IMR-90 (cell line): ENCODE data around the gene DHRSX. TPM values are rescaled to one million over a fixed set of nuclear protein-coding genes. Genes with fewer than 3 reads are reported as not detected.

ENCODE experiments used
- ATAC-seq: fragments of 200-7000 bp; cut with Tn5 transposase; 2 replicates; pipeline ENCODE4 v1.9.1; 2020; ENCODE audit warnings: low read depth, mild to moderate bottlenecking, moderate library complexity
- BruUV-seq: library from RNA; stranded (reverse); fragments of 400-500 nt; replicated peaks from 2 replicates; lab custom pipeline; 2021; lab: Mats Ljungman, UMichigan
- CTCF ChIA-PET: fragments of 300-600 bp; formaldehyde crosslinking; extraction: SDS; loops from one replicate; lab custom pipeline; 2021; ENCODE audit warnings: antibody characterized with exemption; lab: Yijun Ruan, JAX
- POLR2A ChIA-PET: fragments of 300-600 bp; sonication (Branson Sonifier 250); formaldehyde crosslinking; loops from one replicate; lab custom pipeline; 2022; ENCODE audit warnings: antibody characterized with exemption; ENCODE audit not compliant: unreplicated experiment; lab: Charles Lee
- DNase-seq: peaks from one replicate; pipeline ENCODE4 v3.0.0; 2013
- H2AFZ ChIP-seq: replicated peaks from 2 replicates; pipeline ENCODE3; 2013; ENCODE audit warnings: low read length, mild to moderate bottlenecking; ENCODE audit not compliant: poor library complexity
- H2AK5ac ChIP-seq: 2 replicates; pipeline ENCODE4 v1.6.1; 2013; ENCODE audit warnings: low read depth, low read length, inconsistent platforms
- H2AK9ac ChIP-seq: replicated peaks from 2 replicates; pipeline ENCODE3; 2013; ENCODE audit warnings: mild to moderate bottlenecking, low read depth, low read length, moderate library complexity; ENCODE audit not compliant: poor library complexity
- H2BK120ac ChIP-seq: 2 replicates; pipeline ENCODE4 v1.6.1; 2013; ENCODE audit warnings: low read depth, low read length, inconsistent platforms
- H2BK15ac ChIP-seq: 3 replicates; pipeline ENCODE4 v1.6.1; 2013; ENCODE audit warnings: low read depth, low read length, inconsistent platforms
- H2BK20ac ChIP-seq: 2 replicates; pipeline ENCODE4 v1.6.1; 2013; ENCODE audit warnings: low read depth, mild to moderate bottlenecking, inconsistent platforms, low read length, moderate library complexity
- H2BK5ac ChIP-seq: 2 replicates; pipeline ENCODE4 v1.6.1; 2013; ENCODE audit warnings: mild to moderate bottlenecking, low read depth, low read length, inconsistent platforms; ENCODE audit not compliant: poor library complexity, severe bottlenecking
- H3K14ac ChIP-seq: replicated peaks from 2 replicates; pipeline ENCODE4 v1.6.1; 2013; ENCODE audit warnings: low read depth, low read length, inconsistent platforms
- H3K18ac ChIP-seq: 2 replicates; pipeline ENCODE4 v1.6.1; 2013; ENCODE audit warnings: low read depth, low read length, control low read depth
- H3K23ac ChIP-seq: 2 replicates; pipeline ENCODE4 v1.6.1; 2013; ENCODE audit warnings: low read depth, low read length, inconsistent platforms
- H3K27ac ChIP-seq: 2 replicates; pipeline ENCODE4 v1.5.1; 2013; ENCODE audit warnings: mild to moderate bottlenecking, control low read depth, low read length; ENCODE audit not compliant: insufficient read depth
- H3K27me3 ChIP-seq: 2 replicates; pipeline ENCODE4 v1.6.1; 2013; ENCODE audit warnings: low read length; ENCODE audit not compliant: control insufficient read depth, insufficient read depth
- H3K36me3 ChIP-seq: 2 replicates; pipeline ENCODE4 v1.6.1; 2013; ENCODE audit warnings: low read length, mixed read lengths; ENCODE audit not compliant: control insufficient read depth, insufficient read depth
- H3K4ac ChIP-seq: 2 replicates; pipeline ENCODE4 v1.6.1; 2013; ENCODE audit warnings: low read depth, low read length, inconsistent platforms
- H3K4me1 ChIP-seq: 2 replicates; pipeline ENCODE4 v1.6.1; 2013; ENCODE audit warnings: low read length, mixed read lengths; ENCODE audit not compliant: control insufficient read depth, insufficient read depth
- H3K4me2 ChIP-seq: 2 replicates; pipeline ENCODE4 v1.6.1; 2013; ENCODE audit warnings: low read depth, mild to moderate bottlenecking, control low read depth, low read length, moderate library complexity
- H3K4me3 ChIP-seq: 2 replicates; pipeline ENCODE4 v1.5.1; 2013; ENCODE audit warnings: low read depth, mild to moderate bottlenecking, control low read depth, low read length, moderate library complexity; ENCODE audit not compliant: insufficient read depth
- H3K56ac ChIP-seq: 2 replicates; pipeline ENCODE4 v1.6.1; 2013; ENCODE audit warnings: low read length, inconsistent platforms; ENCODE audit not compliant: insufficient read depth; ENCODE audit errors: extremely low read depth
- H3K79me1 ChIP-seq, 2 experiments: 2 replicates each; pipeline ENCODE4 v1.6.1; 2013; ENCODE audit warnings: low read length in 2 of 2, inconsistent platforms in 1 of 2, low read depth in 1 of 2
- H3K9ac ChIP-seq: 2 replicates; pipeline ENCODE4 v1.6.1; 2013; ENCODE audit warnings: low read depth, low read length, control low read depth
- H3K9me1 ChIP-seq: 2 replicates; pipeline ENCODE4 v1.6.1; 2013; ENCODE audit warnings: low read length, inconsistent platforms; ENCODE audit not compliant: insufficient read depth
- H3K9me3 ChIP-seq: 2 replicates; pipeline ENCODE4 v1.6.1; 2013; ENCODE audit warnings: low read length; ENCODE audit not compliant: control insufficient read depth, insufficient read depth
- H4K20me1 ChIP-seq: 2 replicates; pipeline ENCODE4 v1.6.1; 2013; ENCODE audit warnings: low read length, inconsistent platforms; ENCODE audit not compliant: insufficient read depth
- H4K5ac ChIP-seq: 2 replicates; pipeline ENCODE4 v1.6.1; 2013; ENCODE audit warnings: mild to moderate bottlenecking, low read depth, low read length, control low read depth
- H4K8ac ChIP-seq, 2 experiments: 2 replicates each; pipeline ENCODE4 v1.6.1; 2013; ENCODE audit warnings: low read depth in 2 of 2, low read length in 2 of 2, control low read depth in 1 of 2, inconsistent platforms in 1 of 2
- H4K91ac ChIP-seq: 2 replicates; pipeline ENCODE4 v1.6.1; 2013; ENCODE audit warnings: low read depth, low read length, inconsistent platforms; ENCODE audit not compliant: insufficient read depth
- BHLHE40 ChIP-seq: fragments of 150-350 bp; IDR thresholded peaks from 2 replicates; pipeline ENCODE4 v1.6.1; 2016; ENCODE audit warnings: mild to moderate bottlenecking, low read depth, low read length
- CEBPB ChIP-seq: IDR thresholded peaks from 2 replicates; pipeline ENCODE4 v1.6.1; 2012; ENCODE audit warnings: low read depth, low read length, improper control_type of control experiment
- CHD1 ChIP-seq: IDR thresholded peaks from 2 replicates; pipeline ENCODE4 v1.6.1; 2012; ENCODE audit warnings: low read depth, low read length, improper control_type of control experiment
- CTCF ChIP-seq: conservative IDR thresholded peaks from 2 replicates; pipeline ENCODE4 v1.5.1; 2012; ENCODE audit warnings: mild to moderate bottlenecking, low read depth, low read length, improper control_type of control experiment
- ELK1 ChIP-seq: fragments of 150-350 bp; IDR thresholded peaks from 2 replicates; pipeline ENCODE4 v1.6.1; 2016; ENCODE audit warnings: low read depth, mild to moderate bottlenecking, low read length, moderate library complexity, borderline replicate concordance
- FOS ChIP-seq: fragments of 150-350 bp; IDR thresholded peaks from 2 replicates; pipeline ENCODE4 v1.6.1; 2016; ENCODE audit warnings: low read depth, low read length
- MAFK ChIP-seq: IDR thresholded peaks from 2 replicates; pipeline ENCODE4 v1.6.1; 2012; ENCODE audit warnings: low read depth, low read length, improper control_type of control experiment
- MAZ ChIP-seq: IDR thresholded peaks from 2 replicates; pipeline ENCODE4 v1.6.1; 2012; ENCODE audit warnings: low read depth, mild to moderate bottlenecking, low read length, improper control_type of control experiment, moderate library complexity, borderline replicate concordance
- MXI1 ChIP-seq: IDR thresholded peaks from 2 replicates; pipeline ENCODE4 v1.6.1; 2012; ENCODE audit warnings: low read depth, mild to moderate bottlenecking, low read length, moderate library complexity, borderline replicate concordance
- NFE2L2 ChIP-seq: fragments of 150-350 bp; IDR thresholded peaks from 2 replicates; pipeline ENCODE4 v1.6.1; 2016; ENCODE audit warnings: low read depth, mild to moderate bottlenecking, low read length
- POLR2A ChIP-seq: IDR thresholded peaks from 2 replicates; pipeline ENCODE4 v1.6.1; 2012; ENCODE audit warnings: mild to moderate bottlenecking, low read depth, low read length
- RAD21 ChIP-seq: IDR thresholded peaks from 2 replicates; pipeline ENCODE4 v1.6.1; 2012; ENCODE audit warnings: low read length, improper control_type of control experiment
- RCOR1 ChIP-seq: IDR thresholded peaks from 2 replicates; pipeline ENCODE4 v1.6.1; 2012; ENCODE audit warnings: mild to moderate bottlenecking, low read length, improper control_type of control experiment; ENCODE audit not compliant: insufficient replicate concordance
- RFX5 ChIP-seq: IDR thresholded peaks from 2 replicates; pipeline ENCODE4 v1.8.0; 2012; ENCODE audit warnings: low read depth, mild to moderate bottlenecking, low read length, moderate library complexity
- SMC3 ChIP-seq: fragments of 150-350 bp; IDR thresholded peaks from 2 replicates; pipeline ENCODE4 v1.6.1; 2016; ENCODE audit warnings: low read depth, mild to moderate bottlenecking, antibody characterized with exemption, low read length, moderate library complexity
- USF2 ChIP-seq: fragments of 150-350 bp; IDR thresholded peaks from 2 replicates; pipeline ENCODE4 v1.6.1; 2017; ENCODE audit warnings: mild to moderate bottlenecking, antibody characterized with exemption, low read length, low read depth
- WGBS, 2 experiments: methylation state at CpG; one replicate each; pipeline versions ENCODE4 v1.1.5 to v1.1.7; 2013; ENCODE audit warnings: missing lambda C conversion rate in 2 of 2; ENCODE audit not compliant: insufficient read length in 1 of 2; ENCODE audit errors: extremely low coverage in 2 of 2; 5-methylcytosine and 5-hydroxymethylcytosine counted together
- dilution Hi-C: fragments of 300-500 bp; cut with HindIII; formaldehyde crosslinking; loops from one replicate; pipeline ENCODE4 v1.14.3; 2018; ENCODE audit warnings: low sequenced_read_pairs; ENCODE audit not compliant: unreplicated experiment
- in situ Hi-C: fragments of 300-500 bp; cut with MboI; formaldehyde crosslinking; loops from 3 replicates; pipeline ENCODE4 v1.14.3; 2019; ENCODE audit warnings: low sequenced_read_pairs, inconsistent platforms, mixed read lengths
- intact Hi-C: fragments of 100-400 bp; cut with micrococcal nuclease; formaldehyde crosslinking; loops from 2 replicates; pipeline ENCODE4 v1.10.0; 2022
- polyA plus RNA-seq, 3 experiments: library from polyadenylated mRNA; depleted of rRNA; stranded (reverse); fragments of >200 nt; gene quantifications; 2 replicates each; pipeline ENCODE4 v1.2.3, GENCODE V29; 2012; ENCODE audit warnings: low replicate concordance in 1 of 3
- total RNA-seq: library from RNA; depleted of rRNA; stranded (reverse); fragments of >200 nt; gene quantifications from 2 replicates; pipeline ENCODE4 v1.2.3, GENCODE V29; 2012

Gene DHRSX
- total and polyA plus RNA-seq, 2 of the 4 experiments (the other 2 are of a cell fraction) = 26.2 to 38.0 TPM

- H4K8ac ChIP-seq = no peak overlapping the region
- no peak overlapping the region for H2AK5ac ChIP-seq
- TF ChIP-seq ELK1 (no peak), POLR2A (no peak), RCOR1 (no peak), CEBPB (no peak), BHLHE40 (no peak), RAD21 (no peak), RFX5 (no peak), MXI1 (no peak), CTCF (no peak), NFE2L2 (no peak), CHD1 (no peak), MAFK (no peak), FOS (no peak), MAZ (no peak), USF2 (no peak), SMC3 (no peak)
- no peaks in the 10 kb centered on the region for H3K4me1 ChIP-seq
- no peak overlapping the region for H3K27ac ChIP-seq
- H3K23ac ChIP-seq = no peak overlapping the region
- ChIA-PET POLR2A (no interaction called here), CTCF (no interaction called here)
- H4K91ac ChIP-seq = no peak overlapping the region
- WGBS, 2 experiments = no CpG with 5 or more reads among the region's 3 CpGs
- H3K18ac ChIP-seq = no peak overlapping the region
- peaks cover 24 to 61% of the 10 kb centered on the region in 2 experiments for H3K79me1 ChIP-seq
- ATAC-seq (no peak), DNase-seq (no peak)
- peaks cover 6% of the 10 kb centered on the region for H3K36me3 ChIP-seq
- H2BK120ac ChIP-seq = no peak overlapping the region
- dilution Hi-C loops = no loop called here
- H2BK15ac ChIP-seq = no peak overlapping the region
- peaks cover 29% of the 10 kb centered on the region for H4K20me1 ChIP-seq
- H2BK20ac ChIP-seq = no peak overlapping the region
- H3K56ac ChIP-seq = no peak overlapping the region
- no peak overlapping the region for H4K5ac ChIP-seq
- no peaks in the 10 kb centered on the region for H3K9me3 ChIP-seq
- no peak overlapping the region for H3K4me2 ChIP-seq
- BruUV-seq = no TSS peak
- no peak overlapping the region for H3K4me3 ChIP-seq
- H3K9me1 ChIP-seq = peaks cover 6% of the 10 kb centered on the region; the same call in 1 of the 2 replicates
- H3K27me3 ChIP-seq = no peaks in the 10 kb centered on the region
- in situ Hi-C loops = no loop called here
- H2AFZ ChIP-seq = no peak overlapping the region
- intact Hi-C loops = no loop called here
- no peak overlapping the region for H2BK5ac ChIP-seq
- no peak overlapping the region for H3K9ac ChIP-seq
- H3K4ac ChIP-seq = no peak overlapping the region
- no peak overlapping the region for H2AK9ac ChIP-seq
- no peak overlapping the region for H3K14ac ChIP-seq
Observed at GRCh38 chrX:2462780-2463179, 38.0 kb downstream of the DHRSX start.
